Thyroid gland (tissue), 4 donors: ENCODE data around the gene IGF2R. TPM values are rescaled to one million over a fixed set of nuclear protein-coding genes. Genes with fewer than 3 reads are reported as not detected.

Experiments
- DNase-seq, 2 donors: peaks; one replicate each; pipeline ENCODE4 v3.0.0-alpha.2; 2019
- H3K27ac ChIP-seq, 3 donors: fragments of 200-600 bp; sonication (generic); 1 replicate in 2 of 3; 2 replicates in 1 of 3; pipeline ENCODE4 v1.5.1; 2016 to 2019; ENCODE audit warnings: mild to moderate bottlenecking in 1 of 3, moderate library complexity in 1 of 3
- H3K27me3 ChIP-seq: fragments of 200-600 bp; sonication (generic); one replicate; pipeline ENCODE4 v1.5.1; 2019
- H3K36me3 ChIP-seq, 2 donors: fragments of 200-600 bp; sonication (generic); one replicate each; pipeline ENCODE4 v1.5.1; 2016 to 2019
- H3K4me1 ChIP-seq, 2 donors: fragments of 200-600 bp; sonication (generic); one replicate each; pipeline ENCODE4 v1.5.1; 2017 to 2019
- H3K4me3 ChIP-seq, 3 donors: fragments of 200-600 bp; sonication (generic); replicated peaks in 1 of 3; 1 replicate in 2 of 3; 2 replicates in 1 of 3; pipeline ENCODE4 v1.5.1; 2016; ENCODE audit warnings: mild to moderate bottlenecking in 1 of 3
- H3K9me3 ChIP-seq: fragments of 200-600 bp; sonication (generic); one replicate; pipeline ENCODE4 v1.5.1; 2017
- CTCF ChIP-seq, 6 experiments: fragments of 200-600 bp in 3 of 6; fragments of 450-650 bp in 3 of 6; sonication (generic) in 3 of 6; IDR thresholded peaks; one replicate each; pipeline ENCODE4 v1.5.1; 2016 to 2019; ENCODE audit warnings: antibody characterized with exemption in 6 of 6, mild to moderate bottlenecking in 2 of 6, inconsistent platforms in 1 of 6, moderate library complexity in 1 of 6
- POLR2A ChIP-seq, 2 donors: fragments of 450-650 bp; IDR thresholded peaks; one replicate each; pipeline ENCODE4 v1.6.1; 2017; ENCODE audit warnings: antibody characterized with exemption in 2 of 2, mild to moderate bottlenecking in 2 of 2, moderate library complexity in 1 of 2
- WGBS, 2 donors: methylation state at CpG; one replicate each; pipeline ENCODE4 v1.1.5; 2017; 5-methylcytosine and 5-hydroxymethylcytosine counted together
- intact Hi-C: fragments of 100-400 bp; cut with DNase I; formaldehyde crosslinking; loops from one replicate; pipeline ENCODE4 v1.15.1; 2023
- total RNA-seq, 4 donors: library from RNA; depleted of rRNA; stranded (reverse); fragments of >200 nt; gene quantifications; one replicate each; pipeline ENCODE4 v1.2.3, GENCODE V29; 2016

Gene IGF2R
- total RNA-seq, 4 donors from 2014 or later, result 82.1 to 104 (median 94.2) TPM

- Histone ChIP-seq H3K4me1 (peaks cover 23 to 48% of the 10 kb centered on the region in 2 donors), H3K27ac (no peak overlapping the region), H3K27me3 (no peaks in the 10 kb centered on the region), H3K9me3 (no peaks in the 10 kb centered on the region), H3K36me3 (no peaks in the 10 kb centered on the region), H3K4me3 (no peak overlapping the region)
- intact Hi-C loops, result no loop called here
- no peak for DNase-seq
- no peak for TF ChIP-seq POLR2A (IDR thresholded peaks at IDR 0.05)
- 97 to 98% methylated on average over 2 of the region's 2 CpGs for WGBS, 2 donors
Measured at GRCh38 chr6:159995405-159995804, 26.5 kb downstream of the IGF2R start.

- Histone ChIP-seq H3K27me3 (no peaks in the 10 kb centered on the region), H3K36me3 (no peaks in the 10 kb centered on the region), H3K27ac (peak overlapping the region in 2 of 3 donors; percentile 37 to 54), H3K4me3 (no peak overlapping the region), H3K4me1 (peaks cover 18 to 44% of the 10 kb centered on the region in 2 donors), H3K9me3 (no peaks in the 10 kb centered on the region)
- intact Hi-C loops, result no loop called here
- TF ChIP-seq POLR2A (IDR thresholded peaks at IDR 0.05), result no peak
- WGBS, 2 donors, result 47 to 69% methylated on average over 4 to 5 of the region's 5 CpGs
- peak; percentile 40 to 57 for DNase-seq
Measured at GRCh38 chr6:159996087-159996622, 27.3 kb downstream of the IGF2R start.

- Histone ChIP-seq H3K4me1 (peaks cover 17 to 44% of the 10 kb centered on the region in 2 donors), H3K27ac (peak overlapping the region; percentile 27 to 54 (median 44)), H3K36me3 (no peaks in the 10 kb centered on the region), H3K9me3 (no peaks in the 10 kb centered on the region), H3K4me3 (no peak overlapping the region), H3K27me3 (no peaks in the 10 kb centered on the region)
- intact Hi-C loops, result no loop called here
- 63 to 73% methylated on average over 9 to 12 of the region's 12 CpGs for WGBS, 2 donors
- TF ChIP-seq CTCF (IDR thresholded peaks at IDR 0.05) (no peak), POLR2A (IDR thresholded peaks at IDR 0.05) (no peak)
- DNase-seq, result peak; percentile 57
Measured at GRCh38 chr6:159996626-159997497, 28.0 kb downstream of the IGF2R start.

- peak; percentile 64 to 66 for DNase-seq
- intact Hi-C loops, result no loop called here
- peaks cover 17 to 44% of the 10 kb centered on the region in 2 donors for H3K4me1 ChIP-seq
- peak overlapping the region; percentile 44 to 54 (median 50) for H3K27ac ChIP-seq
- no peak overlapping the region for H3K4me3 ChIP-seq
- H3K27me3 ChIP-seq, result no peaks in the 10 kb centered on the region
- TF ChIP-seq CTCF (IDR thresholded peaks at IDR 0.05) (no peak), POLR2A (IDR thresholded peaks at IDR 0.05) (no peak)
- H3K36me3 ChIP-seq, result no peaks in the 10 kb centered on the region
- WGBS, 2 donors, result 46 to 51% methylated on average over 11 of the region's 11 CpGs
- no peaks in the 10 kb centered on the region for H3K9me3 ChIP-seq
Measured at GRCh38 chr6:159997498-159998101, 28.7 kb downstream of the IGF2R start.

GRCh38 chr6:159998538-159998937, 29.7 kb downstream of the IGF2R start:
- WGBS, 2 donors, result 88 to 91% methylated on average over 2 of the region's 2 CpGs
- TF ChIP-seq CTCF (IDR thresholded peaks at IDR 0.05) (no peak), POLR2A (IDR thresholded peaks at IDR 0.05) (no peak)

More at GRCh38 chr6:159998538-159998937, 29.7 kb downstream of the IGF2R start:
- Histone ChIP-seq H3K9me3 (no peaks in the 10 kb centered on the region), H3K27me3 (no peaks in the 10 kb centered on the region), H3K36me3 (no peaks in the 10 kb centered on the region), H3K4me3 (no peak overlapping the region), H3K4me1 (peaks cover 17 to 42% of the 10 kb centered on the region in 2 donors), H3K27ac (no peak overlapping the region)
- intact Hi-C loops, result no loop called here
- no peak for DNase-seq
